SIG-M5 (cell line): ENCODE measurements around the gene TGM1.
"Not testable (repeated sequence)": the region's sequence is repeated elsewhere in the genome, so short reads cannot be mapped to it uniquely, and the experiment has no call there.

Experiments used
- DNase-seq: peaks from one replicate; lab custom pipeline; 2025; lab: John Stamatoyannopoulos, UW

TGM1 gene

DNA sequence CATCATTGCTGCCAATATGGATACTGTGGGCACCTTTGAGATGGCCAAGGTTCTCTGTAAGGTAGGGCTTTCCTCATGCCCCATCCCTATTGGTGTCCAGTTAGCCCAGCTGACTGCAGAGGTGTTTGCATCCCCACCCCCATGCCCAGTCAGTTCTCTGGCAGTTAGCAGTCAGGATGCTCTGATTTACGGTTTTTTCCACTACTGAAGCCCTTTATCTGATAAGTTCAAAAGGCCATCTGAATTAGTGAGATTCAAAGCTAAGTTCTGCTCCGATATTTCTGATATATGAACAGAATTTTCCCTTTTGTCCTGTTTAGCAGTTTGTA, 29.5 kb downstream of the TGM1 start:
- DNase-seq, result no peak

- DNase-seq, result no peak
These were observed 30.1 kb downstream of the TGM1 start, which contains the start of gene GMPR2 for GRCh38 chr14:24232645-24233537. GMPR2 (plus strand) TSS chr14:24232929; CDS start chr14:24233254, 325 bp downstream.

GRCh38 chr14:24232121-24232644, 30.8 kb downstream of the TGM1 start, which contains the start of gene NEDD8:
NEDD8 (minus strand) TSS chr14:24232367; CDS start chr14:24232267, 100 bp downstream.
- DNase-seq, result peak; percentile 83

DNA sequence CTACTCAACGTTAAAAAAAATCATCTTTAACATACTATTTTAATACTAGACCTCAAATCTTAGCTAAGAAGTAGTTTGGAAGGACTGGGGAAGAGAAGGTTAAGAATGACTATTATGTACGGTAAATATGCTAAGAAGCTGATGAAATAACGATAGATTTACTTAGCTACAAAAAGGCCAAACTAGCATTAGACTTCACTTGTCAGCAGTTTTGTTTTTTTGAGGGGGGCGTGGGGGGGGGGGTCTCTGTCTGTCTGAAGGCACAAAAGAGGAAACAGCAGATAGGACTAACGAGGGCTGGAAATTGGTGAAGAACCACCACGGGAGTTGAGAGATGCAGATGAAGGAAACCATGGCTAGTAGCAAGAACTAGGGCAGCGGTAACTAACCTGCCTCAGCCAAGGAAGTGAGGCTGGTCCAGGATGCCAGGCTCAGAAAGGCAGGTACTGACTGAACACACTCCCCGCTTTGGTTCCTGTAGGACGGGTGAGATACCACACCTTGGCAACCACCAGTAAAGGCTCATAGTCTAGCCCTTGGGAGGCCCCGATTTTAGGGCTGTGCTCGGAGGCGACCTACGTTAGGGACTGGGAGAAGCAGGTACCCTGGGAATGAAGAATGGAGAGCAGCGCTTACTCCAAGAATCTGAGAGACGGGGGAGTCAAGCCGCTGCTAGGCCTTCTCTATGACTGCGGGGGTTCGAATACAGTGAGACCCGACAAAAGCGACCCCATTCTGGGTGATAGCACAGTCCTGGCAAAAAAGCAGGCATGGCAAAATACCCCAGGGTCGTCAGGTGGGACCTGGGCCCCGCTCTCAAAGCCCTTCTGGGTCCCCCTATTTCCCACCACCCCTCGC, 31.5 kb downstream of the TGM1 start:
- no peak for DNase-seq

GRCh38 chr14:24228902-24229301, 34.1 kb downstream of the TGM1 start:
- DNase-seq, result no peak

DNA sequence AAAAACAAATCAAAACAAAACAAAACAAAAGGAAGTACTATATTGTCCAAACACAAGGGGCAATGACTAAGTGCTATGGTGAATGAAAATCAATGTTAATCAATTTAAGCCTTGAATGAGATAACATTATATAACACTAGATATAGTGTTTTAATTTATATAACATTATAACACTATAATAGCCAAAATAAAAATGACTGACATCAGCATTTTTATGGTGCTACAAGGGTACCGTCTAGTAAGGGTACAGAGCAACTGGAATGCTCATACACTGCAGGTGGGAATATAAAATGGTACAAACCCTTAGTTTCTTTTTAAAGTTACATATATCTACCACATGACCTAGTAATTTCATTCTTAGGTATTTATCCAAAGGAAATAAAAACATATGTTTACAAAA, 36.5 kb downstream of the TGM1 start:
- DNase-seq, result no peak

- DNase-seq, result no peak
These were observed 38.3 kb downstream of the TGM1 start for GRCh38 chr14:24224618-24225071.

DNA sequence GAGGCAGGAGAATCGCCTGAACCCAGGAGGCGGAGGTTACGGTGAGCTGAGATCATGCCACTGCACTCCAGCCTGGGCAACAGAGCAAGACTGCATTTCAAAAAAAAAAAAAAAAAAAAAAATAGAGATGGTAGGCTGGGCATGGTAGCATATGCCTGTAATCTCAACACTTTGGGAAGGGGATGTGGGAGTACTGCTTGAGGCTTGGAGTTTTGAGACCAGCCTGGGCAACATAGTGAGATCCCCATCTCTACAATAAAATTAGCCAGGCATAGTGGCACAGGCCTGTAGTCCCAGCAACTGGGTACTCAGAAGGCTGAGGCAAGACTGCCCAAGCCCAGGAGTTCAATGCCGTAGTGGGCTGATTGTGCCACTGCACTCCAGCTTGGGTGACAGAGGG, 40.0 kb downstream of the TGM1 start:
- DNase-seq, result not testable (repeated sequence)

GRCh38 chr14:24219521-24219920, 43.5 kb downstream of the TGM1 start:
- DNase-seq, result no peak

DNA sequence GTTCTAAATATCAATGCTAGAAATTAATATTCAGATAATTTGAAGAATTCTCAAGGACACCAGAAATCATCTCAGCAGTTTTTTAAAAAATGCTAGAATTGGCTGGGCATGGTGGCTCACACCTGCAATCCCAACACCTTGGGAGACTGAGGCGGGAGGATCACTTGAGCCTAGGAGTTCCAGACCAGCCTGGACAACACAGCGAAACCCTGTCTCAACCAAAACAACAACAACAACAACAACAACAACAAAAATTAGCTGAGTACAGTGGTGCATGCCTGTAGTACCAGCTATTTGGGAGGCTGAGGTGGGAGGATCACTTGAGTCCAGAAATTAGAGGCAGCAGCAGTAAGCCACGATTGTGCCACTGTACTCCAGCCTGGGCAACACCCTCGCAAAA, 43.9 kb downstream of the TGM1 start:
- DNase-seq, result no peak

DNA sequence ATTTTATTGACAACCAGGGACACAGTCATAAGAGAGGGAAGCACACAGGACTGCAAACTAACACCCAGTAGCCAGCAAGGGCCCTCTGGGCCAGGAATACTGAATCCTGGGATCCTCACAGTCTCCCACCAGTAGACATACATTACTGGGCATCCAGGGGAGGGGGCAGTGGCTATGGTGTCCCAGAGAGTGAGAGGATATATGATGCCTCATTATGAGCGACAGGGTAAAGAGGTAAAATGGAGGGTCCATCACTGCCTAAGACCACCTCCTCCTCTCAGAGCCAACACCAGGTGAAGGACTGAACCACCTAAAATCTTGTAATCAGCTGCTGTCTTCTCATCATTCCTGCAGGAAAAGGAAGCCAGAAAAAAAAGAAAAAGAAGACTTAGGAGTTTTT, 46.1 kb downstream of the TGM1 start:
- not testable (repeated sequence) for DNase-seq

DNA sequence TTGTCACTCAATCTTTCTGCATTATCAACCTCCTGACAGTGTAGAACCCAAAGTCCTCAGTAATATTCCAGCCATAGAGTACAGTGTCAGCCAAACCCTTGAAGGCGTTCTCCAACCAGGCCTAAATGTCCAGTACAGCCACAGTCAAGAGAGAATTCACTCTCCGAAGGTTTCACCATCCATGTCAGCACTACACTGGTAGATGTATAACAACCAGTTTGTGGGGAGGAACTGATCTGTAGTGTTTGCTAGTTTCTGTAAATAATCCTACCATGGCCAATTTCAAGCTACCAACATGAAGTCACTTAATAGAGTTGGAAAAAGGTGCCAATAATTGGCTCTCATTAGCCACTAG, 46.7 kb downstream of the TGM1 start:
- DNase-seq, result no peak

GRCh38 chr14:24215495-24216344, 47.3 kb downstream of the TGM1 start, which contains the start of gene MDP1:
MDP1 (minus strand) TSS chr14:24216066; CDS start chr14:24215955, 111 bp downstream.
- DNase-seq, result peak; percentile 12

GRCh38 chr14:24213866-24214662, 48.9 kb downstream of the TGM1 start:
- no peak for DNase-seq

GRCh38 chr14:24212924-24213865, 49.8 kb downstream of the TGM1 start, which contains the start of gene CHMP4A:
CHMP4A (minus strand) TSS chr14:24213488; CDS start chr14:24213439, 49 bp downstream.
- peak; percentile 85 for DNase-seq

GRCh38 chr14:24211311-24211710, 51.7 kb downstream of the TGM1 start:
- DNase-seq, result no peak

DNA sequence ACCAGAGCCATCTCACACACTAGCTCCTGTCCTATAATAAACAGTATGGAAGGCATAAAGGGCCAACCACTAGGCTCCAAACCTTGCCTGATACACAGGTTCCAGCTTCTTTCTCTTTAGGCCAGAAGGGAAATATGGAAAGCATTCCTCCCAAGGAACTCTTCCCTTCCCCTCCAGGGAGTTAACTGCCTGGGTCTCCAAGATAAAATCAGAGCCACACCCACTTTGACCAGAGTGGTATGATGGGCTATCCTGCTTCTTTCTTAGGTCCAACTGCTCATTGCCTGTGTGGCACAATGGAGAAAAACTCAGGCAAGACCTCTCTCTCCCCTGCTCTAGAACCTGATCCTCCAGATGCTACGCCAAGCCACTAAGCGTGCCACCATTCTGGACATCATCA, 55.4 kb downstream of the TGM1 start:
- DNase-seq, result no peak

DNA sequence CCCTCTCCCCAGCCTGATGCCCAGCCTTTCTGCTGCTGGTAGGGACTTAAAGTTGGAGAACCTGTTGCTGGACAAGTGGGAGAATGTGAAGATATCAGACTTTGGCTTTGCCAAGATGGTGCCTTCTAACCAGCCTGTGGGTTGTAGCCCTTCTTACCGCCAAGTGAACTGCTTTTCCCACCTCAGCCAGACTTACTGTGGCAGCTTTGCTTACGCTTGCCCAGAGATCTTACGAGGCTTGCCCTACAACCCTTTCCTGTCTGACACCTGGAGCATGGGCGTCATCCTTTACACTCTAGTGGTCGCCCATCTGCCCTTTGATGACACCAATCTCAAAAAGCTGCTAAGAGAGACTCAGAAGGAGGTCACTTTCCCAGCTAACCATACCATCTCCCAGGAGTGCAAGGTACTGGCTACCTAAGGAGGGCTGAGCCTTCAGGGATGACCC, 55.8 kb downstream of the TGM1 start:
- no peak for DNase-seq
